K562 (cell line): Measurements from ENCODE around the gene ENPP6. TPM values are rescaled to one million over a fixed set of nuclear protein-coding genes. Genes with fewer than 3 reads are reported as not detected.
A peak's percentile ranks its signal among the peaks of the same experiment; 100 is the strongest.

ENCODE experiments used
- ATAC-seq: fragments of 200-7000 bp; cut with Tn5 transposase; 3 replicates; pipeline ENCODE4 v1.9.1; 2020; ENCODE audit warnings: moderate library complexity
- BruUV-seq: library from RNA; stranded (reverse); fragments of 400-500 nt; replicated peaks from 2 replicates; lab custom pipeline; 2021; lab: Mats Ljungman, UMichigan
- CTCF ChIA-PET: fragments of 300-600 bp; formaldehyde crosslinking; extraction: SDS; loops from one replicate; lab custom pipeline; 2021; ENCODE audit warnings: low intra/inter-chr PET ratio; lab: Yijun Ruan, JAX
- POLR2A ChIA-PET: fragments of 300-600, 350-650 bp; sonication (Branson Sonifier 250); formaldehyde crosslinking; extraction: SDS; loops from one replicate; lab custom pipeline; 2021; ENCODE audit warnings: antibody characterized with exemption, inconsistent platforms; lab: Yijun Ruan, JAX
- DNase-seq, 4 experiments: peaks; one replicate each; pipeline versions ENCODE4 v3.0.0 to v3.0.0-alpha.2; 2011 to 2018; ENCODE audit warnings: low spot score in 3 of 4, mixed read lengths in 3 of 4; ENCODE audit errors: extremely low read depth in 1 of 4
- FAIRE-seq: peaks from 2 replicates; lab custom pipeline; 2011; peaks lifted over from hg19 to GRCh38; lab: Jason Lieb, UNC
- H2AFZ ChIP-seq: 2 replicates; pipeline ENCODE4 v1.6.0; 2011; ENCODE audit warnings: low read depth, low read length, control low read depth, inconsistent platforms
- H3K27ac ChIP-seq: fragments of 200-600 bp; 3 replicates; pipeline ENCODE4 v1.8.0; 2011; ENCODE audit warnings: low read depth, mild to moderate bottlenecking, control low read depth, inconsistent platforms, low read length, moderate library complexity, mixed read lengths; ENCODE audit errors: extremely low read depth
- H3K27me3 ChIP-seq, 2 experiments: fragments of 300-600 bp in 1 of 2; 2 replicates in 1 of 2; 3 replicates in 1 of 2; pipeline versions ENCODE4 v1.6.0 to v1.8.0; 2011; ENCODE audit warnings: inconsistent platforms in 2 of 2, low read length in 2 of 2, mild to moderate bottlenecking in 1 of 2, mixed read lengths in 1 of 2, moderate library complexity in 1 of 2; ENCODE audit not compliant: control insufficient read depth in 2 of 2, insufficient read depth in 2 of 2
- H3K36me3 ChIP-seq: fragments of 300-600 bp; 3 replicates; pipeline ENCODE4 v1.8.0; 2011; ENCODE audit warnings: mild to moderate bottlenecking, low read length, inconsistent platforms; ENCODE audit not compliant: control insufficient read depth, insufficient read depth
- H3K4me1 ChIP-seq, 2 experiments: fragments of 200-600 bp in 1 of 2; replicated peaks in 1 of 2; 2 replicates in 1 of 2; 3 replicates in 1 of 2; pipeline versions ENCODE4 v1.5.1 to v1.8.0; 2011; ENCODE audit warnings: inconsistent platforms in 2 of 2, low read length in 2 of 2, mild to moderate bottlenecking in 1 of 2, mixed read lengths in 1 of 2, moderate library complexity in 1 of 2; ENCODE audit not compliant: control insufficient read depth in 2 of 2, insufficient read depth in 2 of 2
- H3K4me2 ChIP-seq: 2 replicates; pipeline ENCODE4 v1.6.1; 2011; ENCODE audit warnings: low read length, control low read depth, inconsistent platforms, mixed read lengths; ENCODE audit not compliant: insufficient read depth
- H3K4me3 ChIP-seq: fragments of 200-600 bp; sonication (generic), shearing (Covaris generic); 2 replicates; pipeline ENCODE4 v1.5.1; 2016; ENCODE audit warnings: control low read depth, inconsistent platforms
- H3K79me2 ChIP-seq: fragments of 200-600 bp; 3 replicates; pipeline ENCODE4 v1.8.0; 2011; ENCODE audit warnings: low read length, inconsistent platforms; ENCODE audit not compliant: control insufficient read depth, insufficient read depth
- H3K9ac ChIP-seq, 2 experiments: 2 replicates each; pipeline versions ENCODE4 v1.6.0 to v1.6.1; 2011; ENCODE audit warnings: low read depth in 2 of 2, low read length in 2 of 2, control low read depth in 1 of 2, inconsistent platforms in 1 of 2, mild to moderate bottlenecking in 1 of 2, mixed read lengths in 1 of 2; ENCODE audit not compliant: insufficient read depth in 1 of 2
- H3K9me1 ChIP-seq: one replicate; pipeline ENCODE4 v1.6.0; 2011; ENCODE audit warnings: inconsistent platforms, mild to moderate bottlenecking, low read length, moderate library complexity; ENCODE audit not compliant: control insufficient read depth, insufficient read depth
- H3K9me3 ChIP-seq: replicated peaks from 2 replicates; pipeline ENCODE4 v1.5.1; 2011; ENCODE audit warnings: low read depth, low read length, inconsistent platforms; ENCODE audit not compliant: control insufficient read depth, insufficient read depth
- H4K20me1 ChIP-seq: replicated peaks from 2 replicates; pipeline ENCODE4 v1.6.1; 2011; ENCODE audit warnings: low read length, inconsistent platforms, mixed read lengths; ENCODE audit not compliant: control insufficient read depth, insufficient read depth
- GATAD2A ChIP-seq: fragments of 450-650 bp; IDR thresholded peaks from 2 replicates; pipeline ENCODE4 v1.6.1; 2017
- STAT5B ChIP-seq: fragments of 250-450 bp; sonication (Bioruptor Pico); IDR thresholded peaks from 2 replicates; pipeline ENCODE4 v1.8.0; 2021; ENCODE audit warnings: mild to moderate bottlenecking, inconsistent platforms
- ZNF263 ChIP-seq: sonication (generic); formaldehyde crosslinking; IDR thresholded peaks from 2 replicates; pipeline ENCODE4 v1.8.0; 2022; ENCODE audit warnings: mild to moderate bottlenecking, missing genetic modification reagents, borderline replicate concordance
- ZNF778 ChIP-seq: fragments of 450-650 bp; formaldehyde crosslinking; IDR thresholded peaks from 2 replicates; pipeline ENCODE4 v1.4.0; 2020; ENCODE audit warnings: mild to moderate bottlenecking, moderate library complexity
- WGBS: fragments of 100-300 bp; shearing (Covaris generic); methylation state at CpG from one replicate; pipeline ENCODE4 v1.1.6; 2016; ENCODE audit warnings: low coverage, mixed read lengths; ENCODE audit not compliant: insufficient coverage; ENCODE audit errors: missing lambda C conversion rate; 5-methylcytosine and 5-hydroxymethylcytosine counted together
- in situ Hi-C: fragments of 300-500 bp; cut with MboI; formaldehyde crosslinking; loops from 4 replicates; pipeline ENCODE4 v1.15.0; 2018; ENCODE audit warnings: inconsistent platforms, mixed read lengths
- intact Hi-C: fragments of 100-400 bp; cut with micrococcal nuclease; formaldehyde crosslinking; loops from 2 replicates; pipeline ENCODE4 v1.14.2; 2022
- polyA plus RNA-seq, 8 experiments: library from polyadenylated mRNA; depleted of rRNA in 4 of 8; stranded (reverse) in 5 of 8; unstranded in 3 of 8; fragments of >200 nt; fragmentation: Nextera tagmentation in 2 of 8; fragmentation: Illumina TruSeq in 1 of 8; extraction: Ambion mirVana in 2 of 8; extraction: Trizol in 1 of 8; gene quantifications; 2 replicates each; pipeline versions ENCODE4 v1.2.1 to v1.2.3, GENCODE V29; 2011 to 2014; ENCODE audit warnings: inconsistent platforms in 1 of 8, missing spikeins in 1 of 8
- total RNA-seq, 7 experiments: library from RNA; depleted of rRNA in 6 of 7; stranded (reverse); fragments of >200 nt in 6 of 7; fragmentation: Illumina TruSeq in 2 of 7; extraction: Trizol in 2 of 7; gene quantifications; 2 replicates each; pipeline versions ENCODE4 v1.2.1 to v1.2.3, GENCODE V29; 2011 to 2021; ENCODE audit warnings: low replicate concordance in 1 of 7
- TF ChIP-seq, protein P1 (sequence below), 3 experiments: IDR thresholded peaks in 2 of 3; conservative IDR thresholded peaks in 1 of 3; 2 replicates each; pipeline ENCODE4 v1.5.1; 2011 to 2012; ENCODE audit warnings: low read length in 3 of 3, mild to moderate bottlenecking in 3 of 3, control low read depth in 2 of 3, improper control_type of control experiment in 1 of 3, inconsistent platforms in 1 of 3, low read depth in 1 of 3, mixed read lengths in 1 of 3, moderate library complexity in 1 of 3; ENCODE audit not compliant: insufficient read depth in 2 of 3

ENPP6 gene
- total and polyA plus RNA-seq, 9 of the 15 experiments (the other 6 are each of a cell fraction or from before 2014, with no cell fraction given): 0.29 TPM; not detected in 8

DNA sequence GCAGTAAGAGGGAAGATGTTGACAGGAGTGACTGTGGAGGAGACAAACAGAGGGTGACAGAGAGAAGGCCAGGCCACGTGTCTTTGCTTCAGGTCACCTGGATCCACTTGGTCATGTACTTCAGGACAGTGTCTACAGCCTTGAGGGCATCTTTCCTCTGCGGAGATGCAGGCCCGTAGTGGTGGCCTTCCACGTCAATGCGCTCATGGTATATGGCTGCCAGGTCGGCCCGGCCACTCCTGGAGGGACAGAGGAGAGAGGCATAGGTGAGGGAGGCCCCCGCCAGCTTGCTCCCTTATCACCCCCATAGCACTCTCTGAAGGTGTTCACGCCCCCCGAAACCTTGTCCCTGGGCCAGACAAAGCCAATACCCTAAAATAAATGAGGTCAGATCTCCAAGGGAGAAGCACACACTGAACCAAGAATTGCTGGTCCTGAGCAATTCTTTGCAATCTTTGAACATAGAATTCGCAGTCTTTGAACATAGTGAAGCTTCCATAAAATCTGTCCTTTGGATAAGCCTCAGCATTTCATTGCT lies 99.9 kb downstream of the ENPP6 start:
- TF ChIP-seq ZNF263 (CRISPR knock-in tag) (no peak), GATAD2A (no peak), STAT5B (CRISPR knock-in tag) (no peak)
- no peak overlapping the region for H2AFZ ChIP-seq
- BruUV-seq: no TSS peak
- no peaks in the 10 kb centered on the region for H3K36me3 ChIP-seq
- H3K27me3 ChIP-seq: peaks cover 18 to 47% of the 10 kb centered on the region in 2 experiments
- ATAC-seq (no peak), DNase-seq (no peak), FAIRE-seq (no peak)
- H3K27ac ChIP-seq: no peak overlapping the region
- H3K9me1 ChIP-seq: no peaks in the 10 kb centered on the region
- ChIA-PET CTCF (no interaction called here), POLR2A (interaction anchor here (0.6 kb wide), 1 partner anchor 589 kb away, joined by 3 read pairs; no protein-coding TSS in a partner anchor)
- no peaks in the 10 kb centered on the region for H3K4me1 ChIP-seq
- no peaks in the 10 kb centered on the region for H3K9me3 ChIP-seq
- H3K4me3 ChIP-seq: no peak overlapping the region
- in situ Hi-C loops (no loop called here), intact Hi-C loops (no loop called here)
- no peak overlapping the region for H3K9ac ChIP-seq
- 2% methylated on average over 11 of the region's 11 CpGs for WGBS
- no peaks in the 10 kb centered on the region for H3K79me2 ChIP-seq
- no peak overlapping the region for H3K4me2 ChIP-seq
- 0 out of 2 replicates have a peak, but pooled peaks cover 2% of the 10 kb centered on the region for H4K20me1 ChIP-seq

DNA sequence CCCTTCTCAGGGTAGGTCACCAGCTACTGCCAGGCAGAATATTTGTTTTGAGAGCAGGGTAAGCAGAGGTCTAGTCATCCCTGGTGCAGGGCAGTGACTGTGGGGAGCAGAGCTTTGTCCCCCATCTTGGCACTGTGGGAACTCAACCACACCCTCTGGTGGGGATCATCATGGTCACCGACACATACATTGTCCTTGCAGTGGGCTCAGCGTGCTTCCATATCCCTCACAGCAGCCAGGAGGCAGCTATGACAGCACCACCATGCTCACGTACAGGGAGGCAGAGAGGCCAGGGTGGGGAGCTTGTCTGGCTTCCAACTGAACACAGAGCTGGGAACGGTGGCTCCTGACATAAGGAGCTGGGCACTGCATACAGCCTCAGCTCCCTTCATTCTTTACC lies 102.3 kb downstream of the ENPP6 start:
- H3K27ac ChIP-seq: no peak overlapping the region
- in situ Hi-C loops: no loop called here
- intact Hi-C loops: no loop called here
- H3K79me2 ChIP-seq: no peaks in the 10 kb centered on the region
- no peaks in the 10 kb centered on the region for H3K9me1 ChIP-seq
- CTCF ChIA-PET: no interaction called here
- H3K9ac ChIP-seq: no peak overlapping the region
- 3% methylated on average over 4 of the region's 4 CpGs for WGBS
- TF ChIP-seq, protein P1, sequence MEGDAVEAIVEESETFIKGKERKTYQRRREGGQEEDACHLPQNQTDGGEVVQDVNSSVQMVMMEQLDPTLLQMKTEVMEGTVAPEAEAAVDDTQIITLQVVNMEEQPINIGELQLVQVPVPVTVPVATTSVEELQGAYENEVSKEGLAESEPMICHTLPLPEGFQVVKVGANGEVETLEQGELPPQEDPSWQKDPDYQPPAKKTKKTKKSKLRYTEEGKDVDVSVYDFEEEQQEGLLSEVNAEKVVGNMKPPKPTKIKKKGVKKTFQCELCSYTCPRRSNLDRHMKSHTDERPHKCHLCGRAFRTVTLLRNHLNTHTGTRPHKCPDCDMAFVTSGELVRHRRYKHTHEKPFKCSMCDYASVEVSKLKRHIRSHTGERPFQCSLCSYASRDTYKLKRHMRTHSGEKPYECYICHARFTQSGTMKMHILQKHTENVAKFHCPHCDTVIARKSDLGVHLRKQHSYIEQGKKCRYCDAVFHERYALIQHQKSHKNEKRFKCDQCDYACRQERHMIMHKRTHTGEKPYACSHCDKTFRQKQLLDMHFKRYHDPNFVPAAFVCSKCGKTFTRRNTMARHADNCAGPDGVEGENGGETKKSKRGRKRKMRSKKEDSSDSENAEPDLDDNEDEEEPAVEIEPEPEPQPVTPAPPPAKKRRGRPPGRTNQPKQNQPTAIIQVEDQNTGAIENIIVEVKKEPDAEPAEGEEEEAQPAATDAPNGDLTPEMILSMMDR (IDR thresholded peaks at IDR 0.05 in 2 of 3, conservative IDR thresholded peaks at IDR 0.05 in 1 of 3; ENCODE audit: insufficient read depth in 2 of 3, low read depth in 1 of 3, low read length in 3 of 3): 0 out of 6 replicates have a peak, but pooled peaks of 1 of the 3 experiments have one; percentile 2
- TF ChIP-seq ZNF778 (CRISPR knock-in tag): no peak
- peaks cover 18 to 59% of the 10 kb centered on the region in 2 experiments for H3K27me3 ChIP-seq
- ATAC-seq (no peak), DNase-seq (no peak), FAIRE-seq (no peak)
- H4K20me1 ChIP-seq: 0 out of 2 replicates have a peak, but pooled peaks cover 2% of the 10 kb centered on the region
- no peaks in the 10 kb centered on the region for H3K9me3 ChIP-seq
- POLR2A ChIA-PET: no interaction called here
- H3K36me3 ChIP-seq: no peaks in the 10 kb centered on the region
- no peak overlapping the region for H3K4me3 ChIP-seq
- H2AFZ ChIP-seq: no peak overlapping the region
- H3K4me2 ChIP-seq: no peak overlapping the region
- H3K4me1 ChIP-seq: no peaks in the 10 kb centered on the region
- BruUV-seq: no TSS peak
